Mammary epithelial cell (primary cell): ENCODE results near the gene COL4A2.

Experiments used
- CTCF ChIP-seq, 2 donors: IDR thresholded peaks in 1 of 2; conservative IDR thresholded peaks in 1 of 2; 2 replicates each; pipeline ENCODE4 v1.5.1; 2011 to 2012; ENCODE audit warnings: inconsistent platforms in 2 of 2, low read length in 2 of 2, mild to moderate bottlenecking in 2 of 2, control low read depth in 1 of 2, low read depth in 1 of 2; ENCODE audit not compliant: insufficient read depth in 1 of 2; ENCODE audit errors: extremely low read depth in 1 of 2
- EZH2 ChIP-seq: IDR thresholded peaks from 2 replicates; pipeline ENCODE4 v1.6.1; 2012; ENCODE audit warnings: low read length, inconsistent platforms, borderline replicate concordance

- TF ChIP-seq EZH2, result no peak
- no peak for TF ChIP-seq CTCF (conservative IDR thresholded peaks at IDR 0.05 in 1 of 2, IDR thresholded peaks at IDR 0.05 in 1 of 2; ENCODE audit: extremely low read depth in 1 of 2, insufficient read depth in 1 of 2, low read depth in 1 of 2, low read length in 2 of 2)
Measured at GRCh38 chr13:110485604-110486003, 178.5 kb downstream of the COL4A2 start.
